GM20431 (cell line): ENCODE measurements around the gene RAB3D.

Source experiments
- in situ Hi-C: fragments of 300-500 bp; cut with MseI, MboI; formaldehyde crosslinking; loops from one replicate; pipeline ENCODE4 v1.15.0; 2020; ENCODE audit warnings: low sequenced_read_pairs; ENCODE audit not compliant: unreplicated experiment

RAB3D gene

GRCh38 chr19:11299946-11300810 is 39.3 kb downstream of the RAB3D start:
- in situ Hi-C loops: no loop called here

- in situ Hi-C loops: no loop called here
Observed at GRCh38 chr19:11296264-11296663, 43.2 kb downstream of the RAB3D start.

- in situ Hi-C loops: no loop called here
Observed at GRCh38 chr19:11295665-11296245, 43.7 kb downstream of the RAB3D start, which contains the start of gene TSPAN16. TSPAN16 (plus strand) TSS chr19:11296160; CDS start chr19:11296298, 138 bp downstream.

GRCh38 chr19:11295180-11295579 is 44.3 kb downstream of the RAB3D start:
- in situ Hi-C loops: no loop called here

- in situ Hi-C loops: no loop called here
Observed at GRCh38 chr19:11293433-11294389, 45.7 kb downstream of the RAB3D start.

- in situ Hi-C loops: no loop called here
Observed at GRCh38 chr19:11291991-11292390, 47.5 kb downstream of the RAB3D start.

- in situ Hi-C loops: no loop called here
Observed at GRCh38 chr19:11291415-11291814, 48.0 kb downstream of the RAB3D start.

GRCh38 chr19:11290256-11290655 is 49.2 kb downstream of the RAB3D start:
- in situ Hi-C loops: no loop called here

- in situ Hi-C loops: no loop called here
Observed at GRCh38 chr19:11288349-11288748, 51.1 kb downstream of the RAB3D start.

GRCh38 chr19:11286312-11286974 is 53.0 kb downstream of the RAB3D start:
- in situ Hi-C loops: no loop called here

GRCh38 chr19:11284515-11284914 is 54.9 kb downstream of the RAB3D start:
- in situ Hi-C loops: no loop called here

- in situ Hi-C loops: no loop called here
Observed at GRCh38 chr19:11281356-11282049, 58.0 kb downstream of the RAB3D start.

GRCh38 chr19:11279505-11280236 is 59.8 kb downstream of the RAB3D start:
- in situ Hi-C loops: no loop called here

- in situ Hi-C loops: no loop called here
Observed at GRCh38 chr19:11278670-11279069, 60.8 kb downstream of the RAB3D start.

- in situ Hi-C loops: no loop called here
Observed at GRCh38 chr19:11274533-11275086, 64.8 kb downstream of the RAB3D start.

- in situ Hi-C loops: no loop called here
Observed at GRCh38 chr19:11273989-11274388, 65.5 kb downstream of the RAB3D start.

GRCh38 chr19:11273296-11273695 is 66.2 kb downstream of the RAB3D start:
- in situ Hi-C loops: no loop called here
